ENCODE data around the gene GAPVD1.

DNA sequence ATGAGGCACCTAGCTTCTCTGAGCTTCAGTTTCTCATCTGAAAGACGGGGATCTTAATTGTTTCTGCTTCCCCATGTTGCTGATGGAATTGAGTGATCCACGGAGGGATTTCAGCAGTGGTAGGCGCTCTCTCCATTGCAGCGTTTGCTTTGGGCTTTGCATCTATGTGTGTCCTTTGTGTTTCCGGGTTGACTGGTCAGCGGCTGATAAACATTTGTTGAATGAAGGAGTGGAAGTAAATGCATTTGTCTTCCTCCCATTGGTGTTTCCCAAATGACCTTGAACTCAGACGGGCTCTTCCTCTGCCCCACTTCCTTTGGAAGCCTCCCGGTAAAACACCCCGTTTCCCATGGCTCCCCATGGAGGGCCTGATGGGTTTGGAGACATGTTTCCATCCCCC is 117.2 kb downstream of the GAPVD1 start:
- TF ChIP-seq, protein P1, sequence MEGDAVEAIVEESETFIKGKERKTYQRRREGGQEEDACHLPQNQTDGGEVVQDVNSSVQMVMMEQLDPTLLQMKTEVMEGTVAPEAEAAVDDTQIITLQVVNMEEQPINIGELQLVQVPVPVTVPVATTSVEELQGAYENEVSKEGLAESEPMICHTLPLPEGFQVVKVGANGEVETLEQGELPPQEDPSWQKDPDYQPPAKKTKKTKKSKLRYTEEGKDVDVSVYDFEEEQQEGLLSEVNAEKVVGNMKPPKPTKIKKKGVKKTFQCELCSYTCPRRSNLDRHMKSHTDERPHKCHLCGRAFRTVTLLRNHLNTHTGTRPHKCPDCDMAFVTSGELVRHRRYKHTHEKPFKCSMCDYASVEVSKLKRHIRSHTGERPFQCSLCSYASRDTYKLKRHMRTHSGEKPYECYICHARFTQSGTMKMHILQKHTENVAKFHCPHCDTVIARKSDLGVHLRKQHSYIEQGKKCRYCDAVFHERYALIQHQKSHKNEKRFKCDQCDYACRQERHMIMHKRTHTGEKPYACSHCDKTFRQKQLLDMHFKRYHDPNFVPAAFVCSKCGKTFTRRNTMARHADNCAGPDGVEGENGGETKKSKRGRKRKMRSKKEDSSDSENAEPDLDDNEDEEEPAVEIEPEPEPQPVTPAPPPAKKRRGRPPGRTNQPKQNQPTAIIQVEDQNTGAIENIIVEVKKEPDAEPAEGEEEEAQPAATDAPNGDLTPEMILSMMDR (IDR thresholded peaks at IDR 0.05), result no peak
- no peak for TF ChIP-seq EP300 (IDR thresholded peaks at IDR 0.05)
